ENCODE data around the gene MOB3A.
"Not testable (repeated sequence)": the region's sequence is repeated elsewhere in the genome, so short reads cannot be mapped to it uniquely, and the experiment has no call there.

Gene MOB3A

GRCh38 chr19:2096034-2096479, at the start of gene MOB3A:
MOB3A (minus strand) TSS chr19:2096326; CDS start chr19:2078560, 17,766 bp downstream.
- DNase-seq: peak; percentile 91

GRCh38 chr19:2145831-2146241, 49.7 kb upstream of the MOB3A start:
- DNase-seq: no peak

- DNase-seq: no peak
Measured at GRCh38 chr19:2144190-2144589, 48.1 kb upstream of the MOB3A start.

- DNase-seq: no peak
Measured at GRCh38 chr19:2142173-2142829, 46.2 kb upstream of the MOB3A start.

GRCh38 chr19:2140138-2140569, 44.0 kb upstream of the MOB3A start:
- no peak for DNase-seq

- no peak for DNase-seq
Measured at GRCh38 chr19:2139385-2140137, 43.4 kb upstream of the MOB3A start.

- no peak for DNase-seq
Measured at GRCh38 chr19:2138061-2138728, 42.1 kb upstream of the MOB3A start.

- no peak for DNase-seq
Measured at GRCh38 chr19:2136796-2137195, 40.7 kb upstream of the MOB3A start.

- DNase-seq: no peak
Measured at GRCh38 chr19:2135474-2136402, 39.6 kb upstream of the MOB3A start.

- no peak for DNase-seq
Measured at GRCh38 chr19:2132731-2133490, 36.8 kb upstream of the MOB3A start.

- DNase-seq: no peak
Measured at GRCh38 chr19:2132191-2132590, 36.1 kb upstream of the MOB3A start.

GRCh38 chr19:2131012-2131975, 35.2 kb upstream of the MOB3A start:
- not testable (repeated sequence) for DNase-seq

GRCh38 chr19:2129892-2130770, 34.0 kb upstream of the MOB3A start:
- DNase-seq: no peak

- DNase-seq: no peak
Measured at GRCh38 chr19:2129486-2129885, 33.4 kb upstream of the MOB3A start.

GRCh38 chr19:2129022-2129421, 32.9 kb upstream of the MOB3A start:
- DNase-seq: no peak

GRCh38 chr19:2128252-2128651, 32.1 kb upstream of the MOB3A start:
- not testable (repeated sequence) for DNase-seq

- DNase-seq: no peak
Measured at GRCh38 chr19:2127758-2128157, 31.6 kb upstream of the MOB3A start.

- no peak for DNase-seq
Measured at GRCh38 chr19:2126879-2127518, 30.9 kb upstream of the MOB3A start.

All from stimulated activated CD4-positive, alpha-beta T cell treated with anti-CD3 and anti-CD28 coated beads, Interleukin-15, amount 100 ng/mL, for 24 hours (primary cell).